A549 treated with Hydrocortisone at 1 μM for 4 hours (cell line): ENCODE results near the gene MLXIP. TPM values are rescaled to one million over a fixed set of nuclear protein-coding genes. Genes with fewer than 3 reads are reported as not detected.

Experiments used
- total RNA-seq: library from RNA; stranded (reverse); fragments of 200-300 nt; extraction: Qiagen RNA extraction; gene quantifications from 5 replicates; pipeline ENCODE4 v1.2.3, GENCODE V29; 2022

The MLXIP gene
- total RNA-seq = 32.5 to 44.3 TPM (median 39.7 TPM) in 5 replicates

GRCh38 chr12:122078141-122079032, at the start of gene MLXIP:
Gene MLXIP, plus strand, starts transcription at chr12:122078756. Its CDS starts 98 bp downstream, at chr12:122078854.

GRCh38 chr12:122174155-122174845, 95.7 kb downstream of the MLXIP start, which contains the start of gene IL31:
Gene IL31, minus strand, starts transcription at chr12:122174221. Its CDS starts 49 bp downstream, at chr12:122174172.

GRCh38 chr12:122182887-122183587, 104.5 kb downstream of the MLXIP start, which contains the start of gene LRRC43:
Gene LRRC43, plus strand, starts transcription at chr12:122183123. Its CDS starts 22 bp downstream, at chr12:122183145.

Other genes with a start within 250 kb of the MLXIP start
- 1.4 to 2.1 TPM (median 1.9 TPM) in 5 replicates for gene HPD, start 219.9 kb upstream of the MLXIP start, total RNA-seq
- 116 to 162 TPM (median 126 TPM) in 5 replicates for gene PSMD9, start 190.0 kb upstream of the MLXIP start, total RNA-seq
- 0.85 to 1.7 TPM (median 1.3 TPM) in 5 replicates for gene CFAP251, start 160.2 kb upstream of the MLXIP start, total RNA-seq
- gene BCL7A, start 56.9 kb upstream of the MLXIP start, total RNA-seq = 9.3 to 12.4 TPM (median 11.3 TPM) in 5 replicates
- not detected in 5 replicates for gene IL31, start 95.5 kb downstream of the MLXIP start, total RNA-seq
- 0.09 to 0.52 TPM (median 0.13 TPM) in 4 of 5 replicates, not detected in the other for gene LRRC43, start 104.4 kb downstream of the MLXIP start, total RNA-seq
- gene B3GNT4, start 125.0 kb downstream of the MLXIP start, total RNA-seq = 0.62 to 0.86 TPM (median 0.79 TPM) in 5 replicates
- gene DIABLO, start 147.3 kb downstream of the MLXIP start, total RNA-seq = 67.6 to 75.6 TPM (median 68.2 TPM) in 5 replicates
- 18.4 to 21.6 TPM (median 19.3 TPM) in 5 replicates for gene VPS33A, start 187.7 kb downstream of the MLXIP start, total RNA-seq